Mesenchymal stem cell (in vitro differentiated cells and primary cell): ENCODE data around the gene FCHO2.
"Not testable (repeated sequence)": the region's sequence is repeated elsewhere in the genome, so short reads cannot be mapped to it uniquely, and the experiment has no call there.

ENCODE experiments used
- DNase-seq: peaks from one replicate; pipeline ENCODE4 v3.0.0-alpha.2; 2013
- H2AFZ ChIP-seq: one replicate; pipeline ENCODE4 v1.6.1; 2013; ENCODE audit warnings: low read depth, mild to moderate bottlenecking, control low read depth, inconsistent platforms, low read length, moderate library complexity
- H2AK5ac ChIP-seq: 2 replicates; pipeline ENCODE4 v1.6.1; 2013; ENCODE audit warnings: low read length, moderate library complexity, mild to moderate bottlenecking, inconsistent platforms; ENCODE audit not compliant: severe bottlenecking
- H2BK120ac ChIP-seq: one replicate; pipeline ENCODE4 v1.6.1; 2013; ENCODE audit warnings: low read depth, mild to moderate bottlenecking, inconsistent platforms, low read length, moderate library complexity
- H2BK12ac ChIP-seq, 2 experiments: one replicate each; pipeline ENCODE4 v1.6.1; 2013; ENCODE audit warnings: inconsistent platforms in 2 of 2, low read length in 2 of 2, mild to moderate bottlenecking in 2 of 2, moderate library complexity in 2 of 2, control low read depth in 1 of 2
- H2BK15ac ChIP-seq: one replicate; pipeline ENCODE4 v1.6.1; 2013; ENCODE audit warnings: mild to moderate bottlenecking, low read depth, inconsistent platforms; ENCODE audit not compliant: poor library complexity, severe bottlenecking
- H2BK5ac ChIP-seq: 2 replicates; pipeline ENCODE4 v1.6.1; 2013; ENCODE audit warnings: low read depth, mild to moderate bottlenecking, low read length, control low read depth, inconsistent platforms; ENCODE audit not compliant: poor library complexity, severe bottlenecking
- H3K14ac ChIP-seq, 2 experiments: one replicate each; pipeline ENCODE4 v1.6.1; 2013; ENCODE audit warnings: inconsistent platforms in 2 of 2, low read length in 2 of 2, control low read depth in 1 of 2, mild to moderate bottlenecking in 1 of 2, moderate library complexity in 1 of 2
- H3K18ac ChIP-seq, 2 experiments: one replicate each; pipeline ENCODE4 v1.6.1; 2013; ENCODE audit warnings: inconsistent platforms in 2 of 2, low read length in 2 of 2, control low read depth in 1 of 2, low read depth in 1 of 2, mild to moderate bottlenecking in 1 of 2
- H3K23ac ChIP-seq, 2 experiments: one replicate each; pipeline ENCODE4 v1.6.1; 2013; ENCODE audit warnings: inconsistent platforms in 2 of 2, low read length in 2 of 2, mild to moderate bottlenecking in 2 of 2, moderate library complexity in 2 of 2, control low read depth in 1 of 2
- H3K27ac ChIP-seq: 2 replicates; pipeline ENCODE4 v1.5.1; 2013; ENCODE audit warnings: mild to moderate bottlenecking, moderate library complexity, low read length, control low read depth, inconsistent platforms; ENCODE audit not compliant: poor library complexity, severe bottlenecking
- H3K27me3 ChIP-seq, 2 experiments: 2 replicates each; pipeline versions ENCODE4 v1.6.1 to v1.7.0; 2013; ENCODE audit warnings: low read length in 2 of 2, mild to moderate bottlenecking in 2 of 2, moderate library complexity in 2 of 2, control low read depth in 1 of 2, inconsistent platforms in 1 of 2; ENCODE audit not compliant: control insufficient read depth in 1 of 2, insufficient read depth in 1 of 2
- H3K36me3 ChIP-seq, 2 experiments: 2 replicates each; pipeline versions ENCODE4 v1.6.1 to v1.7.0; 2013; ENCODE audit warnings: low read length in 2 of 2, control low read depth in 1 of 2, inconsistent platforms in 1 of 2, low read depth in 1 of 2, mild to moderate bottlenecking in 1 of 2; ENCODE audit not compliant: insufficient read depth in 2 of 2, control insufficient read depth in 1 of 2
- H3K4ac ChIP-seq, 2 experiments: one replicate each; pipeline ENCODE4 v1.6.1; 2013; ENCODE audit warnings: inconsistent platforms in 2 of 2, low read length in 2 of 2, mild to moderate bottlenecking in 2 of 2, moderate library complexity in 2 of 2, control low read depth in 1 of 2, low read depth in 1 of 2
- H3K4me1 ChIP-seq: 2 replicates; pipeline ENCODE4 v1.6.1; 2013; ENCODE audit warnings: low read depth, low read length, control low read depth; ENCODE audit not compliant: control insufficient read depth, insufficient read depth
- H3K4me2 ChIP-seq: 2 replicates; pipeline ENCODE4 v1.6.1; 2013; ENCODE audit warnings: low read length, mild to moderate bottlenecking, inconsistent platforms; ENCODE audit not compliant: poor library complexity, severe bottlenecking
- H3K4me3 ChIP-seq, 2 experiments: 2 replicates each; pipeline versions ENCODE4 v1.5.1 to v1.7.0; 2013; ENCODE audit warnings: low read length in 2 of 2, mild to moderate bottlenecking in 2 of 2, control low read depth in 1 of 2, low read depth in 1 of 2; ENCODE audit not compliant: insufficient read depth in 1 of 2
- H3K79me1 ChIP-seq: replicated peaks from 2 replicates; pipeline ENCODE4 v1.6.1; 2013; ENCODE audit warnings: mild to moderate bottlenecking, control low read depth, low read length, inconsistent platforms; ENCODE audit not compliant: poor library complexity, severe bottlenecking
- H3K9ac ChIP-seq: 2 replicates; pipeline ENCODE4 v1.7.0; 2013; ENCODE audit warnings: mild to moderate bottlenecking, low read length, moderate library complexity
- H3K9me3 ChIP-seq: 2 replicates; pipeline ENCODE4 v1.7.0; 2013; ENCODE audit warnings: mild to moderate bottlenecking, low read length; ENCODE audit not compliant: control insufficient read depth
- H4K8ac ChIP-seq: one replicate; pipeline ENCODE4 v1.6.1; 2013; ENCODE audit warnings: inconsistent platforms, mild to moderate bottlenecking, low read length, moderate library complexity
- H4K91ac ChIP-seq: one replicate; pipeline ENCODE4 v1.6.1; 2013; ENCODE audit warnings: mild to moderate bottlenecking, low read length, inconsistent platforms
- WGBS: methylation state at CpG from one replicate; pipeline ENCODE4 v1.1.7; 2013; ENCODE audit warnings: mixed read lengths; 5-methylcytosine and 5-hydroxymethylcytosine counted together

The FCHO2 gene

DNA sequence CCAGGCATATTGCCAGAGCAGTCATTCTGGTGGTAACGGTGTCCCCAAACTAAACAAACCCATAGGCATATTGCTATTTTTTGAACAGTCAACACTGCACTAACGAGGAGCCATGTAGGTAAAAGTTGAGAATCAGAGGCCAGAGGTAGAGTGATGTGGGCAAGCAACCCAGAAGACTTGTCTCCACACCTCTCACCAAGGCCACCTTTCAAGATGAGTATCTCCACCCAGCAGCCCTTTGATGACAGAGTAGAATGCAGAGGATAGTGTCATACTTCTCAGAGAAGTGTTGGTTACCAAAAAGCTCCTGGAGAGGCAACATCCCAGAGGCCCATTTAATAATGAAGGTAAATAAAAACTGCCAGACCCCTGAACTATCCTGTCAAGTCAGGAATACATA, 63.9 kb downstream of the FCHO2 start:
- H2BK12ac ChIP-seq, result no peak overlapping the region
- no peak overlapping the region for H2BK15ac ChIP-seq
- H3K36me3 ChIP-seq, result peaks cover 11 to 42% of the 10 kb centered on the region in 2 experiments
- DNase-seq, result no peak
- no peak overlapping the region for H2AFZ ChIP-seq
- H3K18ac ChIP-seq, result no peak overlapping the region
- no peak overlapping the region for H3K4ac ChIP-seq
- H3K4me2 ChIP-seq, result no peak overlapping the region
- H3K9ac ChIP-seq, result no peak overlapping the region
- H4K8ac ChIP-seq, result no peak overlapping the region
- no peak overlapping the region for H3K4me3 ChIP-seq
- H2BK120ac ChIP-seq, result no peak overlapping the region
- H3K79me1 ChIP-seq, result peaks cover 10% of the 10 kb centered on the region
- H3K27me3 ChIP-seq, result no peaks in the 10 kb centered on the region
- H3K14ac ChIP-seq, result no peak overlapping the region
- H3K4me1 ChIP-seq, result no peaks in the 10 kb centered on the region
- H3K27ac ChIP-seq, result no peak overlapping the region
- H3K23ac ChIP-seq, result no peak overlapping the region
- no CpG with 5 or more reads among the region's 2 CpGs for WGBS
- no peak overlapping the region for H2BK5ac ChIP-seq
- no peak overlapping the region for H4K91ac ChIP-seq
- no peaks in the 10 kb centered on the region for H3K9me3 ChIP-seq
- no peak overlapping the region for H2AK5ac ChIP-seq

DNA sequence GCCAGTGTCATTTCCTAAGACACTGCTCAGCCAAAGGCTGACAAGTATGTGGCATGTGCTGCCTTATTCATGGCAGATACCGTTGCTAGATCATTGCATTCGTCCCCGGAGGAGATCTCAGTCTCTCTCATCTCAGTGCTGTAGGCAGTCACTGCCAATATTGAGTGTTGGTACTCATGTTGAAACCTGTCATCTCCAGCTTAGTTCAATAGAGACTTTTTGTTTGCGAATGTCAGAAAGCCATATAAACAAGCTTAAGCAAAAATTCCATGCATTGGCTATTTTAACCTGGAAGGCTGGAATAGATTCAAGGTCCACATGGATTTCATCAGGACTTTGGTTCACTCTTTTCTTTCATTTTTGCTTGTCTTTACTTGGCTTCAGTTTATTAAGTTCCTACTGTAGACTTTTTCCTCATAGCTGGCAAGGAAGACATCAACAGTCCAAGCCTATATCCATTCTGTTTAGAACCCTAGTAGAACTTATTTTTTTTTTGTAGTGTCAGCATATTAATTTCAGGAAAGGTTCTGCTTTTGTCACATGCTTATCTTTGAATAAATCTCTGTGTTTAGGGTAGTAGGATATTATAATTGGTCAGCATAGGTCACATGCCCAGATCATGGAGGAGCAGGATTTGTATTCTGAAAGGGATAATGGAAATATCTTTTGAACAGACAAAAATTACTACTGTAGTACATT, 66.8 kb downstream of the FCHO2 start:
- Histone ChIP-seq H3K14ac (no peak overlapping the region), H3K23ac (no peak overlapping the region), H3K4me2 (no peak overlapping the region), H3K36me3 (peaks cover 18 to 58% of the 10 kb centered on the region in 2 experiments), H2AFZ (no peak overlapping the region), H2BK5ac (no peak overlapping the region), H2BK15ac (no peak overlapping the region), H3K9ac (peak overlapping the region; percentile 2), H2AK5ac (no peak overlapping the region), H3K9me3 (no peaks in the 10 kb centered on the region), H4K91ac (no peak overlapping the region), H3K4me1 (no peaks in the 10 kb centered on the region), H3K4ac (no peak overlapping the region), H3K18ac (no peak overlapping the region), H3K27ac (no peak overlapping the region), H4K8ac (no peak overlapping the region), H3K4me3 (no peak overlapping the region), H3K27me3 (no peaks in the 10 kb centered on the region), H2BK120ac (no peak overlapping the region), H2BK12ac (no peak overlapping the region), H3K79me1 (peaks cover 14% of the 10 kb centered on the region)
- WGBS, result 98% methylated on average over 4 of the region's 4 CpGs
- DNase-seq, result no peak

DNA sequence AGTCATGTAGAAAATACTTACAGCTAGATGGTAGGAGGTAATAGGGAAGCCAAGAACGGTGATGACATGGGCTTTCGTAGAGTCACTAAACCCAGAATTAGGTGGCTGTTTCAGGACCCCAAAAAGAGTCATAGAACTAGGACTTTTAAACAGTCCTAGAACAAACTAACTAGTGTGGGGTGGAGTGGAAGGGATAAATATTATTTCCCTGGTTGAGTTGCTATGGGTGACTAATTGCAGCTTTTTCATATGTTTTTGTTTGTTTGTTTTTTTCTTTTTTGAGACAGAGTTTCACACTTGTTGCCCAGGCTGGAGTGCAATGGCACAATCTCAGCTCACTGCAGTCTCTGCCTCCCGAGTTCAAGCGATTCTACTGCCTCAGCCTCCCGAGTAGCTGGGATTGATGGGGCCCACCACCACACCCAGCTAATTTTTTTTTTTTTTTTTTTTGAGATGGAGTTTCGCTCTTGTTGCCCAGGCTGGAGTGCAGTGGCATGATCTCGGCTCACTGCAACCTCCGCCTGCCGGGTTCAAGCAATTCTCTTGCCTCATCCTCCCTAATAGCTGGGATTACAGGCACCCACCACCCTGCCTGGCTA, 69.2 kb downstream of the FCHO2 start:
- not testable (repeated sequence) for H3K4me1 ChIP-seq, H4K91ac ChIP-seq, H2BK5ac ChIP-seq, H2BK15ac ChIP-seq, H3K4ac ChIP-seq, H3K4me3 ChIP-seq, H2BK12ac ChIP-seq, H2AK5ac ChIP-seq, H3K9ac ChIP-seq, H3K27me3 ChIP-seq, H3K4me2 ChIP-seq, H3K18ac ChIP-seq, H2AFZ ChIP-seq, H3K23ac ChIP-seq, H2BK120ac ChIP-seq, H3K9me3 ChIP-seq, H3K27ac ChIP-seq, H4K8ac ChIP-seq, H3K14ac ChIP-seq
- H3K79me1 ChIP-seq, result peaks cover 14% of the 10 kb centered on the region
- peak; percentile 70 for DNase-seq
- 95% methylated on average over 5 of the region's 9 CpGs for WGBS
- H3K36me3 ChIP-seq, result peaks cover 21 to 44% of the 10 kb centered on the region in 2 experiments

DNA sequence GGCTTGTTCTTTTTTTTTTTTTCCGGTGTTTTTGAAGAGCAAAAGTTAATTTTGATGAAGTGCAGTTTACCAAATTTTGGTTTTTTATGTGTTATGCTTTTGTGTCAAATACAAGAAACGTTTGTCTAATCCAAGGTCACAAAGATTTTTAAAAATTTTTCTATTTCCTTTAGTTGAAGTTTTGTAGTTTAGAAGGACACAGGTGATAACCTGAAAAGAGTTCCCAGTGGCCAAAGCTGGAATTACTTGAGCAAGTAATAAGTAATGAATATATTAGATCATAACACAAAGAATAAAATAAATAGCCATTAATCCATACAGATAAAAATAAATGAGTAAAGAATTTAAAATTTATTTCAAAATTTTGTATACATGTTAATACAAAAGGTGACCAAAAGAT, 71.5 kb downstream of the FCHO2 start:
- no peak overlapping the region for H3K4ac ChIP-seq
- H3K4me1 ChIP-seq, result peaks cover 2% of the 10 kb centered on the region
- H4K8ac ChIP-seq, result no peak overlapping the region
- WGBS, result 100% methylated on average over 2 of the region's 2 CpGs
- H3K4me3 ChIP-seq, result no peak overlapping the region
- no peak overlapping the region for H2BK12ac ChIP-seq
- no peak overlapping the region for H3K27ac ChIP-seq
- H3K27me3 ChIP-seq, result no peaks in the 10 kb centered on the region
- no peak overlapping the region for H3K23ac ChIP-seq
- no peak overlapping the region for H2AK5ac ChIP-seq
- H2BK15ac ChIP-seq, result no peak overlapping the region
- no peak overlapping the region for H2BK120ac ChIP-seq
- H2BK5ac ChIP-seq, result no peak overlapping the region
- no peak for DNase-seq
- peaks cover 11 to 31% of the 10 kb centered on the region in 2 experiments for H3K36me3 ChIP-seq
- H3K79me1 ChIP-seq, result peaks cover 9% of the 10 kb centered on the region
- no peak overlapping the region for H3K4me2 ChIP-seq
- H3K18ac ChIP-seq, result no peak overlapping the region
- no peak overlapping the region for H3K14ac ChIP-seq
- H4K91ac ChIP-seq, result no peak overlapping the region
- H2AFZ ChIP-seq, result no peak overlapping the region
- H3K9me3 ChIP-seq, result no peaks in the 10 kb centered on the region
- no peak overlapping the region for H3K9ac ChIP-seq
